Measurements from ENCODE around the gene RAB3A. TPM values are rescaled to one million over a fixed set of nuclear protein-coding genes. Genes with fewer than 3 reads are reported as not detected.

Gene RAB3A
- 1 to 10 TPM in 2 of 4 donors, under 1 TPM in 1, not detected in 1; 0.40 to 2.5 (median 2.0) TPM for total RNA-seq

- Histone ChIP-seq H3K36me3 (no peaks in the 10 kb centered on the region), H3K27me3 (no peaks in the 10 kb centered on the region), H3K9me3 (no peaks in the 10 kb centered on the region), H3K27ac (peak within 1 kb of the TSS; percentile 93 to 99 (median 97)), H3K4me1 (peaks cover 17 to 19% of the 10 kb centered on the region in 2 donors), H3K4me3 (replicated peaks in 1 of 3) (peak within 1 kb of the TSS; percentile 46 to 72 (median 63))
- intact Hi-C loops (cut with DNase I) = loop anchor here (5.0 to 10.0 kb wide), 2 partner anchors 42 to 211 kb away; partner anchors contain the start of gene SSBP4
- TF ChIP-seq POLR2A (IDR thresholded peaks at IDR 0.05) (peak in 1 of 2 donors; percentile 74), CTCF (IDR thresholded peaks at IDR 0.05) (no peak)
- DNase-seq = peak; percentile 100
- WGBS, 2 donors = 0 to 1% methylated on average over 1 to 19 of the region's 50 CpGs
Observed at GRCh38 chr19:18203863-18204393, at the start of gene RAB3A. RAB3A (minus strand) TSS chr19:18204042; CDS start chr19:18202740, 1,302 bp downstream.

GRCh38 chr19:18253130-18253529, 49.3 kb upstream of the RAB3A start:
- Histone ChIP-seq H3K4me3 (replicated peaks in 1 of 3) (no peak overlapping the region), H3K4me1 (peaks cover 17 to 31% of the 10 kb centered on the region in 2 donors), H3K27ac (peak overlapping the region in 1 of 3 donors; percentile 2), H3K36me3 (no peaks in the 10 kb centered on the region), H3K9me3 (no peaks in the 10 kb centered on the region), H3K27me3 (no peaks in the 10 kb centered on the region)
- intact Hi-C loops (cut with DNase I) = loop anchor here (5.0 to 10.0 kb wide), 3 partner anchors 41 to 162 kb away; partner anchors contain the start of gene SSBP4
- 83 to 92% methylated on average over 4 of the region's 4 CpGs for WGBS, 2 donors
- no peak for TF ChIP-seq POLR2A (IDR thresholded peaks at IDR 0.05)
- TF ChIP-seq CTCF (IDR thresholded peaks at IDR 0.05) = no peak
- DNase-seq = no peak

- DNase-seq = no peak
- Histone ChIP-seq H3K27me3 (no peaks in the 10 kb centered on the region), H3K36me3 (no peaks in the 10 kb centered on the region), H3K27ac (no peak overlapping the region), H3K9me3 (no peaks in the 10 kb centered on the region), H3K4me1 (peaks cover 21 to 39% of the 10 kb centered on the region in 2 donors), H3K4me3 (replicated peaks in 1 of 3) (no peak overlapping the region)
- intact Hi-C loops (cut with DNase I) = loop anchor here (5.0 to 10.0 kb wide), 3 partner anchors 40 to 162 kb away; partner anchors contain the start of gene SSBP4
- TF ChIP-seq POLR2A (IDR thresholded peaks at IDR 0.05) = no peak
- TF ChIP-seq CTCF (IDR thresholded peaks at IDR 0.05) = no peak
- 75 to 76% methylated on average over 7 of the region's 7 CpGs for WGBS, 2 donors
Observed at GRCh38 chr19:18252370-18252717, 48.5 kb upstream of the RAB3A start.

- no peaks in the 10 kb centered on the region for H3K9me3 ChIP-seq
- WGBS, 2 donors = 20 to 23% methylated on average over 18 to 23 of the region's 23 CpGs
- H3K27ac ChIP-seq = no peak overlapping the region
- DNase-seq = peak; percentile 66 to 72
- intact Hi-C loops (cut with DNase I) = loop anchor here (5.0 to 10.0 kb wide), 3 partner anchors 39 to 163 kb away; partner anchors contain the start of gene SSBP4
- H3K4me1 ChIP-seq = peaks cover 21 to 39% of the 10 kb centered on the region in 2 donors
- no peaks in the 10 kb centered on the region for H3K27me3 ChIP-seq
- TF ChIP-seq CTCF (IDR thresholded peaks at IDR 0.05) (peak; percentile 93 to 97 (median 94)), POLR2A (IDR thresholded peaks at IDR 0.05) (no peak)
- H3K36me3 ChIP-seq = no peaks in the 10 kb centered on the region
- H3K4me3 ChIP-seq (replicated peaks in 1 of 3) = no peak overlapping the region
Observed at GRCh38 chr19:18251587-18252369, 47.9 kb upstream of the RAB3A start.
